A549 treated with RU486 at 1 μM for 4 hours (cell line): ENCODE results near the gene UMOD. TPM values are rescaled to one million over a fixed set of nuclear protein-coding genes. Genes with fewer than 3 reads are reported as not detected.

Source experiments
- total RNA-seq: library from RNA; stranded (reverse); fragments of 200-300 nt; extraction: Qiagen RNA extraction; gene quantifications from 5 replicates; pipeline ENCODE4 v1.2.3, GENCODE V29; 2022; ENCODE audit warnings: low read depth

The UMOD gene
- not detected in 5 replicates for total RNA-seq

DNA sequence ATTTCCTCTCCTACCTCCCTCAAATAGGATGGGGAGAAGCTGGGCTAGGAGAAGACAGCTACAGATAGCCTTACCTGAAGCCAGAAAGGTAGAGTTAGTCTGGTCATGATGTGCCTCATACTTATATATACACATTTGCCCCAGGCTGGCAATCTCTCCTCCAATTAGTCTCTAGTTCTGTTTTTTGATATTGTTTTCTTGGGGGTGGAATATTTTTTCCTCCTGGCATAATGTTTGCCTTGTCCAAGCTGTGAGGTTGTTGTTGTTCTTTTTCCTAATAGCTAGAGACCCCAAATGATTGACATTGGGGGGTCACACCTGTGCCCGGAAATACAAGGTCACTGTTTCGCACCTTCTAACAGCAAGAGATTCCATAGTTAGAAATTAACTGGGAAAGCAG lies at the start of gene UMOD:
Gene UMOD, minus strand, starts transcription at position 101 of the 400 bp plus-strand sequence. CDS start 1,978 bp downstream, outside the sequence.

DNA sequence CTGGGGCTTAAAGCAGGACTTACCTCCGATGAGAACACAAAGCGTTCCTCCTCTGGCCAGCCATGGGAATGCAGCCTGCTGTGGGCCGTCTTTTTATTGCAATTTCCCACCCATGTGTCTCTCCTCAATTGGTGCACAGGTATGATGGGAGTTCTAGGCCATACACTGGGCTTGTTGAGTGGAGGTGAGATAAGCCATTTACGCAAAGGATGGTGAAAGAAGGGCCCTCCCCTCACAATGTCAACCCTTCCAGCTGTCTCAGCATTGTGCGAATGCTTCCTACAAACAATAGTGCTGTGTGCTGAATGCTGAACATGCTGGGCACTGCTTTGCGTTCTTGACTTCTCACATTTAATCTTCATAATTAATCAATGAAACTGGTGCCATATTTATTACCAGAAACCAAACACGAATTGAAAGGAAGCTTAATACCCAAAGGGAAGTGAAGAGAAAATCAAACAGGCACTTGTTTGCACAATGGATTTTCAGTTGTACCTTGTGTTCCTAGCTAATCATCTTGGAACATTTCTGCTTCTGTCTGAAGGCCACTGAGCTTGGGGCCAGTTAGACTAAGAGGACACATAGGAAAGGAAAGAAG lies 25.0 kb downstream of the UMOD start, which contains the start of gene GP2:
Gene GP2, minus strand, starts transcription at position 70 of the 598 bp plus-strand sequence. CDS start 1,082 bp downstream, outside the sequence.

Other genes with a start within 250 kb of the UMOD start
- gene GP2, start 25.2 kb downstream of the UMOD start, total RNA-seq = not detected in 5 replicates
- gene PDILT, start 52.0 kb upstream of the UMOD start, total RNA-seq = not detected in 5 replicates
- not detected in 5 replicates for gene ACSM5, start 56.8 kb upstream of the UMOD start, total RNA-seq
- not detected in 5 replicates for gene ACSM2A, start 98.8 kb upstream of the UMOD start, total RNA-seq
- gene ACSM2B, start 223.7 kb upstream of the UMOD start, total RNA-seq = not detected in 5 replicates